ENCODE measurements around the gene PRDM15.

DNA sequence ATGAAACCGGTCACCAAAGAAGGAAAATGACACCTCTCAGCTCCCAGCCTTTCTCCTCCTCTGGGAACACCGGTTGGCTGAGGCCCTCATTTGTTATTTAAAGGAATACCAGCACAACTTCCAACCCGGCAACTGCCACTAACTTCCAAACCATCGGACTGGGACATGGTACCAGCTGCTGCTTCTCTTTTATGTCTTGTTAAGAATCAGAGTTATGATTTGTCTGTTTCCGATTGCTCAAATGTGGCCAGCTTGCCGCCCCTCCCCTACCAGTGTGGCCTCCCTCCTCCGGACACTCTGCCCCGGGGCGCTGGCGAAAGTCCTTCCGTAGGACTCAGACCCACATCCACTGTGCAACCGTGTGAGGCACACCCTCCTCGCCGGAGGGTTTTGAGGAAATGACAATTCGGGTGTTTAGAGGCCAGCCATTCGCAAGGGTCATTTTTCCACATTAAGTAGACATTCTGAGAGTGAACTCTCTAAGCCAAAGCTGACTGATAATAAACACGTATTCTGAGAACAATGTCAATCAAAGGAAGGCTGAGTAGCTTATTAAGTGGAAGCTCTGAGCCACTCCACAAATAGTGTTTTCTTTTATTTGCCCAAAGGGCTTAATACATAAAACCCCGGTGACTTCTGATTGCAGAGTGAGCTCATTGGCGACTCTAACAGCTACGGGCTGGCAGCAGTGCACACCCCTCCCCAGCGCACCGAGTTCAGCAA lies 117.8 kb downstream of the PRDM15 start:
- no peak for TF ChIP-seq CTCF (IDR thresholded peaks at IDR 0.05)
- TF ChIP-seq POLR2A (IDR thresholded peaks at IDR 0.05): no peak
- TF ChIP-seq POLR2AphosphoS5 (IDR thresholded peaks at IDR 0.05): no peak
- no peak for TF ChIP-seq EP300 (IDR thresholded peaks at IDR 0.05)
